ENCODE measurements around the gene HPCA.

The HPCA gene

GRCh38 chr1:32881871-32882850 is 4.1 kb upstream of the HPCA start:
- H3K27me3 ChIP-seq (ENCODE audit: control insufficient read depth in 1 of 2, insufficient read depth in 2 of 2, low read length in 2 of 2), result peaks cover 19 to 31% of the 10 kb centered on the region in 2 donors
- H3K9ac ChIP-seq (ENCODE audit: low read depth in 1 of 2, low read length in 2 of 2), result no peak overlapping the region
- H3K27ac ChIP-seq (ENCODE audit: low read depth, low read length), result no peak overlapping the region
- H3K9me3 ChIP-seq (ENCODE audit: control insufficient read depth in 1 of 2, low read length in 2 of 2), result no peaks in the 10 kb centered on the region
- H3K4me3 ChIP-seq (ENCODE audit: low read depth in 1 of 2, low read length in 2 of 2), result no peak overlapping the region
- no peaks in the 10 kb centered on the region for H3K36me3 ChIP-seq (ENCODE audit: control insufficient read depth in 1 of 2, insufficient read depth in 2 of 2, low read length in 2 of 2)
- peaks cover 0 to 3% of the 10 kb centered on the region in 2 donors for H3K4me1 ChIP-seq (ENCODE audit: control insufficient read depth in 1 of 2, insufficient read depth in 2 of 2, low read length in 2 of 2)

GRCh38 chr1:32883338-32884031 is 2.8 kb upstream of the HPCA start:
- no peak overlapping the region for H3K27ac ChIP-seq (ENCODE audit: low read depth, low read length)
- no peaks in the 10 kb centered on the region for H3K9me3 ChIP-seq (ENCODE audit: control insufficient read depth in 1 of 2, low read length in 2 of 2)
- peaks cover 0 to 3% of the 10 kb centered on the region in 2 donors for H3K4me1 ChIP-seq (ENCODE audit: control insufficient read depth in 1 of 2, insufficient read depth in 2 of 2, low read length in 2 of 2)
- H3K9ac ChIP-seq (ENCODE audit: low read depth in 1 of 2, low read length in 2 of 2), result no peak overlapping the region
- H3K36me3 ChIP-seq (ENCODE audit: control insufficient read depth in 1 of 2, insufficient read depth in 2 of 2, low read length in 2 of 2), result no peaks in the 10 kb centered on the region
- H3K4me3 ChIP-seq (ENCODE audit: low read depth in 1 of 2, low read length in 2 of 2), result no peak overlapping the region
- H3K27me3 ChIP-seq (ENCODE audit: control insufficient read depth in 1 of 2, insufficient read depth in 2 of 2, low read length in 2 of 2), result peaks cover 21 to 42% of the 10 kb centered on the region in 2 donors

- Histone ChIP-seq H3K4me3 (ENCODE audit: low read depth in 1 of 2, low read length in 2 of 2) (no peak overlapping the region), H3K9ac (ENCODE audit: low read depth in 1 of 2, low read length in 2 of 2) (no peak overlapping the region), H3K27ac (ENCODE audit: low read depth, low read length) (no peak overlapping the region), H3K4me1 (ENCODE audit: control insufficient read depth in 1 of 2, insufficient read depth in 2 of 2, low read length in 2 of 2) (peaks cover 0 to 3% of the 10 kb centered on the region in 2 donors), H3K27me3 (ENCODE audit: control insufficient read depth in 1 of 2, insufficient read depth in 2 of 2, low read length in 2 of 2) (peaks cover 21 to 45% of the 10 kb centered on the region in 2 donors), H3K9me3 (ENCODE audit: control insufficient read depth in 1 of 2, low read length in 2 of 2) (no peaks in the 10 kb centered on the region), H3K36me3 (ENCODE audit: control insufficient read depth in 1 of 2, insufficient read depth in 2 of 2, low read length in 2 of 2) (no peaks in the 10 kb centered on the region)
These were observed 2.3 kb upstream of the HPCA start for GRCh38 chr1:32884032-32884372.

- H3K27me3 ChIP-seq (ENCODE audit: control insufficient read depth in 1 of 2, insufficient read depth in 2 of 2, low read length in 2 of 2), result peaks cover 21 to 45% of the 10 kb centered on the region in 2 donors
- H3K4me1 ChIP-seq (ENCODE audit: control insufficient read depth in 1 of 2, insufficient read depth in 2 of 2, low read length in 2 of 2), result peaks cover 0 to 3% of the 10 kb centered on the region in 2 donors
These were observed 1.6 kb upstream of the HPCA start for GRCh38 chr1:32884726-32885125.

GRCh38 chr1:32885676-32886003 is 651 bp upstream of the HPCA start:
- Histone ChIP-seq H3K27ac (ENCODE audit: low read depth, low read length) (no peak overlapping the region), H3K4me1 (ENCODE audit: control insufficient read depth in 1 of 2, insufficient read depth in 2 of 2, low read length in 2 of 2) (peaks cover 0 to 3% of the 10 kb centered on the region in 2 donors), H3K36me3 (ENCODE audit: control insufficient read depth in 1 of 2, insufficient read depth in 2 of 2, low read length in 2 of 2) (no peaks in the 10 kb centered on the region), H3K9me3 (ENCODE audit: control insufficient read depth in 1 of 2, low read length in 2 of 2) (no peaks in the 10 kb centered on the region), H3K9ac (ENCODE audit: low read depth in 1 of 2, low read length in 2 of 2) (no peak overlapping the region), H3K27me3 (ENCODE audit: control insufficient read depth in 1 of 2, insufficient read depth in 2 of 2, low read length in 2 of 2) (peaks cover 21 to 45% of the 10 kb centered on the region in 2 donors), H3K4me3 (ENCODE audit: low read depth in 1 of 2, low read length in 2 of 2) (no peak overlapping the region)

More at GRCh38 chr1:32884726-32885125, 1.6 kb upstream of the HPCA start:
- Histone ChIP-seq H3K4me3 (ENCODE audit: low read depth in 1 of 2, low read length in 2 of 2) (no peak overlapping the region), H3K9me3 (ENCODE audit: control insufficient read depth in 1 of 2, low read length in 2 of 2) (no peaks in the 10 kb centered on the region), H3K9ac (ENCODE audit: low read depth in 1 of 2, low read length in 2 of 2) (no peak overlapping the region), H3K27ac (ENCODE audit: low read depth, low read length) (no peak overlapping the region), H3K36me3 (ENCODE audit: control insufficient read depth in 1 of 2, insufficient read depth in 2 of 2, low read length in 2 of 2) (no peaks in the 10 kb centered on the region)

GRCh38 chr1:32886828-32887414 is 630 bp downstream of the HPCA start:
- no peak overlapping the region for H3K9ac ChIP-seq (ENCODE audit: low read depth in 1 of 2, low read length in 2 of 2)
- no peak overlapping the region for H3K27ac ChIP-seq (ENCODE audit: low read depth, low read length)
- H3K9me3 ChIP-seq (ENCODE audit: control insufficient read depth in 1 of 2, low read length in 2 of 2), result no peaks in the 10 kb centered on the region
- no peak overlapping the region for H3K4me3 ChIP-seq (ENCODE audit: low read depth in 1 of 2, low read length in 2 of 2)
- no peaks in the 10 kb centered on the region for H3K36me3 ChIP-seq (ENCODE audit: control insufficient read depth in 1 of 2, insufficient read depth in 2 of 2, low read length in 2 of 2)
- H3K4me1 ChIP-seq (ENCODE audit: control insufficient read depth in 1 of 2, insufficient read depth in 2 of 2, low read length in 2 of 2), result peaks cover 0 to 3% of the 10 kb centered on the region in 2 donors
- H3K27me3 ChIP-seq (ENCODE audit: control insufficient read depth in 1 of 2, insufficient read depth in 2 of 2, low read length in 2 of 2), result peaks cover 28 to 48% of the 10 kb centered on the region in 2 donors

- H3K4me3 ChIP-seq (ENCODE audit: low read depth in 1 of 2, low read length in 2 of 2), result no peak overlapping the region
- H3K27ac ChIP-seq (ENCODE audit: low read depth, low read length), result no peak overlapping the region
- no peaks in the 10 kb centered on the region for H3K36me3 ChIP-seq (ENCODE audit: control insufficient read depth in 1 of 2, insufficient read depth in 2 of 2, low read length in 2 of 2)
- peaks cover 32 to 51% of the 10 kb centered on the region in 2 donors for H3K27me3 ChIP-seq (ENCODE audit: control insufficient read depth in 1 of 2, insufficient read depth in 2 of 2, low read length in 2 of 2)
- H3K4me1 ChIP-seq (ENCODE audit: control insufficient read depth in 1 of 2, insufficient read depth in 2 of 2, low read length in 2 of 2), result peaks cover 0 to 5% of the 10 kb centered on the region in 2 donors
- H3K9ac ChIP-seq (ENCODE audit: low read depth in 1 of 2, low read length in 2 of 2), result no peak overlapping the region
- H3K9me3 ChIP-seq (ENCODE audit: control insufficient read depth in 1 of 2, low read length in 2 of 2), result no peaks in the 10 kb centered on the region
These were observed 1.3 kb downstream of the HPCA start for GRCh38 chr1:32887623-32888022.

GRCh38 chr1:32888134-32888533 is 1.8 kb downstream of the HPCA start:
- H3K4me3 ChIP-seq (ENCODE audit: low read depth in 1 of 2, low read length in 2 of 2), result no peak overlapping the region
- H3K9me3 ChIP-seq (ENCODE audit: control insufficient read depth in 1 of 2, low read length in 2 of 2), result no peaks in the 10 kb centered on the region
- H3K36me3 ChIP-seq (ENCODE audit: control insufficient read depth in 1 of 2, insufficient read depth in 2 of 2, low read length in 2 of 2), result no peaks in the 10 kb centered on the region
- H3K9ac ChIP-seq (ENCODE audit: low read depth in 1 of 2, low read length in 2 of 2), result no peak overlapping the region
- H3K27me3 ChIP-seq (ENCODE audit: control insufficient read depth in 1 of 2, insufficient read depth in 2 of 2, low read length in 2 of 2), result peaks cover 33 to 51% of the 10 kb centered on the region in 2 donors
- peaks cover 0 to 7% of the 10 kb centered on the region in 2 donors for H3K4me1 ChIP-seq (ENCODE audit: control insufficient read depth in 1 of 2, insufficient read depth in 2 of 2, low read length in 2 of 2)
- no peak overlapping the region for H3K27ac ChIP-seq (ENCODE audit: low read depth, low read length)

GRCh38 chr1:32888677-32889420 is 2.6 kb downstream of the HPCA start:
- H3K4me1 ChIP-seq (ENCODE audit: control insufficient read depth in 1 of 2, insufficient read depth in 2 of 2, low read length in 2 of 2), result peaks cover 4 to 7% of the 10 kb centered on the region in 2 donors
- no peak overlapping the region for H3K4me3 ChIP-seq (ENCODE audit: low read depth in 1 of 2, low read length in 2 of 2)
- no peak overlapping the region for H3K27ac ChIP-seq (ENCODE audit: low read depth, low read length)
- no peak overlapping the region for H3K9ac ChIP-seq (ENCODE audit: low read depth in 1 of 2, low read length in 2 of 2)
- H3K9me3 ChIP-seq (ENCODE audit: control insufficient read depth in 1 of 2, low read length in 2 of 2), result no peaks in the 10 kb centered on the region
- peaks cover 28 to 45% of the 10 kb centered on the region in 2 donors for H3K27me3 ChIP-seq (ENCODE audit: control insufficient read depth in 1 of 2, insufficient read depth in 2 of 2, low read length in 2 of 2)
- H3K36me3 ChIP-seq (ENCODE audit: control insufficient read depth in 1 of 2, insufficient read depth in 2 of 2, low read length in 2 of 2), result no peaks in the 10 kb centered on the region

Data from duodenal mucosa (tissue), 2 donors.